Skeletal muscle satellite cell (primary cell): Measurements from ENCODE around the gene LTB4R2.

ENCODE experiments used
- H3K27me3 ChIP-seq: 2 replicates; pipeline ENCODE4 v1.7.0; 2013; ENCODE audit warnings: low read length; ENCODE audit not compliant: control insufficient read depth, insufficient read depth
- H3K36me3 ChIP-seq: 2 replicates; pipeline ENCODE4 v1.7.0; 2013; ENCODE audit warnings: mild to moderate bottlenecking, control low read depth, low read length; ENCODE audit not compliant: insufficient read depth
- H3K4me1 ChIP-seq: 2 replicates; pipeline ENCODE4 v1.7.0; 2013; ENCODE audit warnings: low read length; ENCODE audit not compliant: control insufficient read depth, insufficient read depth
- H3K4me2 ChIP-seq: 2 replicates; pipeline ENCODE4 v1.7.0; 2013; ENCODE audit warnings: mild to moderate bottlenecking, low read length
- H3K4me3 ChIP-seq: 2 replicates; pipeline ENCODE4 v1.7.0; 2013; ENCODE audit warnings: low read length
- H3K9ac ChIP-seq: 2 replicates; pipeline ENCODE4 v1.7.0; 2013; ENCODE audit warnings: mild to moderate bottlenecking, low read depth, low read length, moderate library complexity
- H3K9me3 ChIP-seq: replicated peaks from 2 replicates; pipeline ENCODE4 v1.7.0; 2013; ENCODE audit warnings: mild to moderate bottlenecking, control low read depth, low read length

The LTB4R2 gene

DNA sequence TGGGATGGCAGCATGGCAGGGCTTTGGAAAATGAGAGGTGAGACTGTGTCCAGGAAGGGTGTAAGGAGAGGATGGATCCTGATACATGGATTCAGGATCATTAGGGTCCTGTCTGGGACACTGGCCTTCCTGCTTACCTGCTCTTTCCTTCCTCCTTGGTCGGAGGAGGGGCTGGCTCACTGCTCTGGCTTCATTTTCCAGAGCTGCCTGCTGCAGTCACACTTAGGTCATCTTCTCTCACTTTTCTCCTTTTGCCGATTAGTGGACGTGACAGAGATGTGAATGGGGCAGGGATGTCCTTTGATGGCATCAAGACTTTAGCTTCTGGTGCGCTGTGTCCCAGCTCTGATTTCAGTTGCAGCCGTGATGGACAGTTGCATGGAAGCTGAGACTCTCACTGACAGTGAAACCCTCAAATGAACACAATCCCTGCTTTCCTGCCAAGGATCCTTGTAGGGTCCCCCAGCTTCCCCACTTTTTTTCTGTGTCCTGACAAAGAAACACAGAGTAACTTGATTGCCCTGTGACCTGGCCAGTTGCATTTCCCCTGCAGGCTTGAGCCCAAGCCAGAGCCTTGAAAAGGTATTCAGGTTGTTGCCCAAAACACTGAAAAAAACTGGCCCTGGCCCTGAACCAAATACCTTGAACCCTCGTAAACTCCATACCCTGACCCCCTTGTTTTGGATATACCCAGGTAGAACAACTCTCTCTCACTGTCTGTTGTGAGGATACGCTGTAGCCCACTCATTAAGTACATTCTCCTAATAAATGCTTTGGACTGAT lies 1.4 kb upstream of the LTB4R2 start:
- Histone ChIP-seq H3K4me1 (peaks cover 15% of the 10 kb centered on the region), H3K9me3 (no peaks in the 10 kb centered on the region), H3K9ac (no peak overlapping the region), H3K27me3 (no peaks in the 10 kb centered on the region), H3K36me3 (peaks cover 33% of the 10 kb centered on the region), H3K4me3 (no peak overlapping the region), H3K4me2 (no peak overlapping the region)

DNA sequence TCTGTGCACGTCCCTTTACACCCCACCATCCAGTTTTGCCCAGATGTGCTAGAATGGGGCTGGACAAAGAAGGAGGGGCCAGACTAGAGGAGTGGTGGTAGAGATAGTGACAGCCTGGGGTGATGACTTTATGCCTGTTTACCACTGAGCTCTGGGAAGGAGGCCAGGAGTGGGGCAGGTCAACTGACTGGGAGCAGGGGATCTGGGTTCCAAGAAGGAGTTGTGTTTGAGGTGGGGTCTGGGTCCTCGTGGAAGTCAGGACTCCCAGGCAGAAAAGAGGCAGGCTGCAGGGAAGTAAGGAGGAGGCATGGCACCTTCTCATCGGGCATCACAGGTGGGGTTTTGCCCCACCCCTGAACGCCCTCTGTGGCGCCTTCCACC lies 315 bp downstream of the LTB4R2 start:
- Histone ChIP-seq H3K4me1 (peaks cover 15% of the 10 kb centered on the region), H3K4me3 (no peak overlapping the region)

DNA sequence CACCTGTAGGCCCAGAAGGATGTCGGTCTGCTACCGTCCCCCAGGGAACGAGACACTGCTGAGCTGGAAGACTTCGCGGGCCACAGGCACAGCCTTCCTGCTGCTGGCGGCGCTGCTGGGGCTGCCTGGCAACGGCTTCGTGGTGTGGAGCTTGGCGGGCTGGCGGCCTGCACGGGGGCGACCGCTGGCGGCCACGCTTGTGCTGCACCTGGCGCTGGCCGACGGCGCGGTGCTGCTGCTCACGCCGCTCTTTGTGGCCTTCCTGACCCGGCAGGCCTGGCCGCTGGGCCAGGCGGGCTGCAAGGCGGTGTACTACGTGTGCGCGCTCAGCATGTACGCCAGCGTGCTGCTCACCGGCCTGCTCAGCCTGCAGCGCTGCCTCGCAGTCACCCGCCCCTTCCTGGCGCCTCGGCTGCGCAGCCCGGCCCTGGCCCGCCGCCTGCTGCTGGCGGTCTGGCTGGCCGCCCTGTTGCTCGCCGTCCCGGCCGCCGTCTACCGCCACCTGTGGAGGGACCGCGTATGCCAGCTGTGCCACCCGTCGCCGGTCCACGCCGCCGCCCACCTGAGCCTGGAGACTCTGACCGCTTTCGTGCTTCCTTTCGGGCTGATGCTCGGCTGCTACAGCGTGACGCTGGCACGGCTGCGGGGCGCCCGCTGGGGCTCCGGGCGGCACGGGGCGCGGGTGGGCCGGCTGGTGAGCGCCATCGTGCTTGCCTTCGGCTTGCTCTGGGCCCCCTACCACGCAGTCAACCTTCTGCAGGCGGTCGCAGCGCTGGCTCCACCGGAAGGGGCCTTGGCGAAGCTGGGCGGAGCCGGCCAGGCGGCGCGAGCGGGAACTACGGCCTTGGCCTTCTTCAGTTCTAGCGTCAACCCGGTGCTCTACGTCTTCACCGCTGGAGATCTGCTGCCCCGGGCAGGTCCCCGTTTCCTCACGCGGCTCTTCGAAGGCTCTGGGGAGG lies 985 bp downstream of the LTB4R2 start, which contains the start of gene LTB4R:
Gene LTB4R, plus strand, starts transcription at position 857 of the 959 bp plus-strand sequence. CDS start 4,150 bp downstream, outside the sequence.
- no peak within 1 kb of the TSS for H3K4me3 ChIP-seq
- H3K9me3 ChIP-seq: no peaks in the 10 kb centered on the region
- no peaks in the 10 kb centered on the region for H3K27me3 ChIP-seq
- peak within 1 kb of the TSS; percentile 75 for H3K4me2 ChIP-seq
- peaks cover 16% of the 10 kb centered on the region for H3K4me1 ChIP-seq
- peaks cover 9% of the 10 kb centered on the region for H3K36me3 ChIP-seq
- H3K9ac ChIP-seq: no peak within 1 kb of the TSS

More for the DNA sequence above, 315 bp downstream of the LTB4R2 start:
- H3K9ac ChIP-seq: no peak overlapping the region
- no peaks in the 10 kb centered on the region for H3K27me3 ChIP-seq
- H3K4me2 ChIP-seq: peak overlapping the region; percentile 75
- no peaks in the 10 kb centered on the region for H3K9me3 ChIP-seq
- H3K36me3 ChIP-seq: peaks cover 16% of the 10 kb centered on the region

DNA sequence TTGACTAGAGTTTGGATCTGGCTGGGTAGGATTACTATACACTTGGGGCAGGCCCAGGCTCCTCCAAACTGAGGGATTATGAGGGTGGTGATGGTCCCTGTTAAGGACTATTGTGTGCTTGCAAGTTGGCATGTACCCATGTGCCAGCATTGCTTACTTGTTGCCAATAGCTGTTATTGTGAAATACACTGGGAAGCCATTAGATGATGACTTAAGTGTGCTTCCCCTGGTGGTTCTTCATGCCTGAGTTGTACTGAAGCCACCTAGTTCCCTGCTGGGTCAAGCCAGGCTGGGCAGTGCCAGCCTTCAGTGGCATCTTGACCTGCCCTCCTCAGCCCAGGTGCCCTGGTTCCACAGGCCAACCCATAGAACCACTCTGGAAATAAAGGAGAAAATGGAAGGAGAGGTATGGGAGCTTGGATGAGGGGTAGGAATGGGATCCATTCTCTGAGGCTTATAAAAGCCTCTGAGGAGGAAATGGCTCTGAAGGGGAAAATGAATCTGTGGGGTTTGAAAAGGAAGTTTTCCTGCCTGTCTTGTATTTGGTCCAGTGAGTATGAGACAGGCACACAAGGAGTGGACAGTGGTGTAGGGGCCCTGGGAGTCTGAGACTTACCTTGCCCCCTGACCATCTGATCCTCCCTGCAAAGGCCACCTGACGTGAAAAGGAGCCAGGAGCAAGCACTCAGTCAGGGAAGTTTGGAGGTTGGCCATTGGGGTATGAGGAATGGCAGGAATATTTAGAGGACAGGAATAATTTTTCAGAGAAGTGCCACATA lies 2.1 kb downstream of the LTB4R2 start:
- Histone ChIP-seq H3K4me3 (no peak overlapping the region), H3K4me2 (no peak overlapping the region), H3K27me3 (no peaks in the 10 kb centered on the region), H3K9ac (no peak overlapping the region), H3K9me3 (no peaks in the 10 kb centered on the region), H3K36me3 (peaks cover under 1% of the 10 kb centered on the region), H3K4me1 (peaks cover 24% of the 10 kb centered on the region)

DNA sequence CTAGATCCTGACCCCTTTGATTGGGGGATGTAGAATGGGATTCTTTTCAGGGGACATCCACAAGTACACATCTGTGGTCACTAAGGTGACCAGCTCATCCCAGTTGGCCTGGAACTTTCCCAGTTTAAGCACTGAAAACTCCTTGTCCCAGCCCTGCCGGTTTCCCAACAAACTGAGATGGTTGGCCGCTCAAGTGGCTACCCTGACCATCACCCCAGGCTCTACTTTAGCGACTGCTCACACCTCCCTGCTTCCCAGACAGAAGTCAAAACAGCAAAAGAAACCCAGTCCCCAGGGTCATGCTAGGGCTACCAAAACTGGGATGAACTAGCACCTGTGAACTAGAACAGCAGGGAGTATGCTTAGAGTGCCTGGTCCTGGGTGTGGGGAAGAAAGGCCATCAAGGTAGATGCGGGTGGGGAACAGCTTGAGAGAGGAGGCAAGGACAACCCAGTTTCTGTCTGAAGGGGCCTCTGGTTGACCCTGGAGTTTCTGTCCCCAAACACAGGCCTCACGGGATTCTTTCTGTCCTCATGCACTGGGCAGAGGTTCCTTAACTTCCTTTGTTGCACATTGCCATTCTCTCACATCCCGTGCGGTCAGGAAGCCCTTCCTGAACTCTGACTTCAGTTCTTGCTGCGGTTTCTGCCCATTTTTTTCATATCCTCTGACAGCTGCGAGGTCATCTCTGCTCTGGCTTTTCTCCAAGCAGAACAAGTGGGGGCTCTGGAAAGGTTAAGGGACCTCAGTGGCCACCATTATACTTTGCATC lies 3.0 kb downstream of the LTB4R2 start:
- Histone ChIP-seq H3K4me2 (no peak overlapping the region), H3K4me1 (peaks cover 32% of the 10 kb centered on the region), H3K4me3 (no peak overlapping the region), H3K9me3 (no peaks in the 10 kb centered on the region), H3K36me3 (no peaks in the 10 kb centered on the region), H3K27me3 (peaks cover under 1% of the 10 kb centered on the region), H3K9ac (no peak overlapping the region)

DNA sequence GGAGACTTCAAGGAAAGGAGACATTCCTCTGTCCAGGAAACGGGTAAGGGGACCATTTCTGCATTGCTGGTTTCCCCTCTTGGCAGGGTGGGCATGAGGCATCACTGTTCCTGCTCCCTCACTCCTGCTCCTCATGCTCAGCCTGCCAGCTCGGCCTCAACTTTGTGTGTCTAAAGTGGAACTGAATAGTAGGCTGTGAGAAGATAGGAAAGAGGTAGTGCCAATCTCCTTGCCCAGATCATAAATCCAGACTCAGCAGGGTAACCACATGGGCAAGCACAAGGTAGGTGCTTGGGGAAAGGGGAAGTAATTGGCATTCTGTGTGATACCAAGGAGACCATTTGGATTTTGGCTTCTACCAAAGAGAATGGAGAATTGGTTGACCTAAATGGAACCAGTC lies 4.0 kb downstream of the LTB4R2 start:
- no peak overlapping the region for H3K9ac ChIP-seq
- peaks cover 32% of the 10 kb centered on the region for H3K4me1 ChIP-seq
- no peaks in the 10 kb centered on the region for H3K36me3 ChIP-seq
- no peak overlapping the region for H3K4me3 ChIP-seq
- H3K27me3 ChIP-seq: peaks cover 10% of the 10 kb centered on the region
- H3K9me3 ChIP-seq: no peaks in the 10 kb centered on the region
- H3K4me2 ChIP-seq: no peak overlapping the region

DNA sequence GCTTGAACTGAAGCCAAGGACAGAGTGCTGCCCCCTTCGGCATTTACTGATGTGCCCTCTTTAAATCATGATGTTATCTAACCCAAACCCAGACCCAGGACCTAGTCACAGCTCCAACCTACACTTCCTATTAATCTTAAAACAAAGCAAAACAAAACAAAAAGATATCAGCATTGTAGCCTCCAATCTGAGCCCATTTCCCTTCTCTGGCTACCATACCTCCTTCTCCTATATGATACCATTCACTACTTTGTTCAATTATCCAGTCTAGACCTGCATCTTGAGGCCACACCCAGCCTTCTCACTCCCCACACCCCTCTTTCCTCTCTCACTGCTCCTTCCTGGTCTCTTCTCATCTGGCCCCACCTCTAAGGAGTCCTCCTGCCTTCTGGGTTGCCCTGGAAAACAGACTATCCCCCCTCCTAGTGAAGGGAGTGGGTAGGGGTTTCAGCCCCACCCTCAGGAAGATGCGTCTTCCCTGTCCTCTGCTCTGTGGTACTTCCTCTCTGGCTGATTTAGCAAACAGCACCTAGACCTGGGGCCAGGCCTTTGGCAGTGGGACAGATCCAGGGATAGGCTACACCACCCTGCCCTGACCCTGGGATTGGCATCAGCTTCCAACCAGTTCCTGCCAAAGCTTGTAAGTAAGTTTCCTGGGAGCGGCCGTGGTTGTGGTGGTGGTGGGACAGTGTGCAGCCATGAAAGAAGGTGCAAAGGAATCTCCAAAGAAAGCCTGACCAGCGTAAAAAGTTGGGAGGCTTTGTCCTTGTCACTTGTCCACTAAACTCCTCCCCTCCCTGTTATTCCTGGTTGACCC lies 4.6 kb downstream of the LTB4R2 start:
- Histone ChIP-seq H3K9ac (no peak overlapping the region), H3K4me1 (peaks cover 32% of the 10 kb centered on the region), H3K36me3 (no peaks in the 10 kb centered on the region), H3K4me2 (no peak overlapping the region), H3K27me3 (peaks cover 17% of the 10 kb centered on the region), H3K4me3 (no peak overlapping the region), H3K9me3 (no peaks in the 10 kb centered on the region)

DNA sequence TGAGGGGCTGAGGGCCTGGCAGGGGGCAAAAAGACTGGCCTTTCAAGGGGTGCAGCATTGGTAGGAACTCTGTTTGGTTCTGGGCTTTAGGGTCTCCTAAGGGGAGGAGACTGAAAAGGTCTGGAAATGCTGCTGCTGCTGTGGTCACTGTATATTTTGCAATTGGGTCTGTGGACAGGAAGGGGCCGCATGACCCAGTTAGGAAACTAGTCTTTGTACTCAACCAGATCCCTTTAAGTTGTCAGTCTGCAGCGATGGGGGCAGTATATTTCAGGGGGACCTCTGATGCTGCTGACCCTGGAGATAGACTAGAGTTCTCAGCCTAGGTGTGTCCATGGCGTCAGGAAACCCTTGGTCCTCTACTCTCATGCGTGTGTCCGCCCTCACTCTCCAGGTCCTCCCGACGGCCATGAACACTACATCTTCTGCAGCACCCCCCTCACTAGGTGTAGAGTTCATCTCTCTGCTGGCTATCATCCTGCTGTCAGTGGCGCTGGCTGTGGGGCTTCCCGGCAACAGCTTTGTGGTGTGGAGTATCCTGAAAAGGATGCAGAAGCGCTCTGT lies 5.4 kb downstream of the LTB4R2 start:
- Histone ChIP-seq H3K9me3 (no peaks in the 10 kb centered on the region), H3K9ac (no peak overlapping the region), H3K4me1 (peaks cover 29% of the 10 kb centered on the region), H3K27me3 (peaks cover 24% of the 10 kb centered on the region), H3K4me3 (no peak overlapping the region), H3K36me3 (no peaks in the 10 kb centered on the region), H3K4me2 (no peak overlapping the region)

DNA sequence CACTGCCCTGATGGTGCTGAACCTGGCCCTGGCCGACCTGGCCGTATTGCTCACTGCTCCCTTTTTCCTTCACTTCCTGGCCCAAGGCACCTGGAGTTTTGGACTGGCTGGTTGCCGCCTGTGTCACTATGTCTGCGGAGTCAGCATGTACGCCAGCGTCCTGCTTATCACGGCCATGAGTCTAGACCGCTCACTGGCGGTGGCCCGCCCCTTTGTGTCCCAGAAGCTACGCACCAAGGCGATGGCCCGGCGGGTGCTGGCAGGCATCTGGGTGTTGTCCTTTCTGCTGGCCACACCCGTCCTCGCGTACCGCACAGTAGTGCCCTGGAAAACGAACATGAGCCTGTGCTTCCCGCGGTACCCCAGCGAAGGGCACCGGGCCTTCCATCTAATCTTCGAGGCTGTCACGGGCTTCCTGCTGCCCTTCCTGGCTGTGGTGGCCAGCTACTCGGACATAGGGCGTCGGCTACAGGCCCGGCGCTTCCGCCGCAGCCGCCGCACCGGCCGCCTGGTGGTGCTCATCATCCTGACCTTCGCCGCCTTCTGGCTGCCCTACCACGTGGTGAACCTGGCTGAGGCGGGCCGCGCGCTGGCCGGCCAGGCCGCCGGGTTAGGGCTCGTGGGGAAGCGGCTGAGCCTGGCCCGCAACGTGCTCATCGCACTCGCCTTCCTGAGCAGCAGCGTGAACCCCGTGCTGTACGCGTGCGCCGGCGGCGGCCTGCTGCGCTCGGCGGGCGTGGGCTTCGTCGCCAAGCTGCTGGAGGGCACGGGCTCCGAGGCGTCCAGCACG lies 6.1 kb downstream of the LTB4R2 start:
- no peak overlapping the region for H3K4me2 ChIP-seq
- H3K4me1 ChIP-seq: peaks cover 23% of the 10 kb centered on the region
- H3K9ac ChIP-seq: no peak overlapping the region
- H3K27me3 ChIP-seq: peaks cover 31% of the 10 kb centered on the region
- H3K9me3 ChIP-seq: no peaks in the 10 kb centered on the region
- H3K4me3 ChIP-seq: no peak overlapping the region
- no peaks in the 10 kb centered on the region for H3K36me3 ChIP-seq
